A172 (cell line): ENCODE measurements around the gene SUCO. TPM values are rescaled to one million over a fixed set of nuclear protein-coding genes. Genes with fewer than 3 reads are reported as not detected.
"Not testable (repeated sequence)": the region's sequence is repeated elsewhere in the genome, so short reads cannot be mapped to it uniquely, and the experiment has no call there.

Experiments used
- DNase-seq: peaks from one replicate; pipeline ENCODE4 v3.0.0-alpha.2; 2015; ENCODE audit warnings: low spot score
- total RNA-seq: library from RNA; depleted of rRNA; stranded (reverse); fragments of >200 nt; shearing (Covaris generic); gene quantifications from 2 replicates; pipeline ENCODE4 v1.2.3, GENCODE V29; 2014; rRNA removed

Gene SUCO, protein sequence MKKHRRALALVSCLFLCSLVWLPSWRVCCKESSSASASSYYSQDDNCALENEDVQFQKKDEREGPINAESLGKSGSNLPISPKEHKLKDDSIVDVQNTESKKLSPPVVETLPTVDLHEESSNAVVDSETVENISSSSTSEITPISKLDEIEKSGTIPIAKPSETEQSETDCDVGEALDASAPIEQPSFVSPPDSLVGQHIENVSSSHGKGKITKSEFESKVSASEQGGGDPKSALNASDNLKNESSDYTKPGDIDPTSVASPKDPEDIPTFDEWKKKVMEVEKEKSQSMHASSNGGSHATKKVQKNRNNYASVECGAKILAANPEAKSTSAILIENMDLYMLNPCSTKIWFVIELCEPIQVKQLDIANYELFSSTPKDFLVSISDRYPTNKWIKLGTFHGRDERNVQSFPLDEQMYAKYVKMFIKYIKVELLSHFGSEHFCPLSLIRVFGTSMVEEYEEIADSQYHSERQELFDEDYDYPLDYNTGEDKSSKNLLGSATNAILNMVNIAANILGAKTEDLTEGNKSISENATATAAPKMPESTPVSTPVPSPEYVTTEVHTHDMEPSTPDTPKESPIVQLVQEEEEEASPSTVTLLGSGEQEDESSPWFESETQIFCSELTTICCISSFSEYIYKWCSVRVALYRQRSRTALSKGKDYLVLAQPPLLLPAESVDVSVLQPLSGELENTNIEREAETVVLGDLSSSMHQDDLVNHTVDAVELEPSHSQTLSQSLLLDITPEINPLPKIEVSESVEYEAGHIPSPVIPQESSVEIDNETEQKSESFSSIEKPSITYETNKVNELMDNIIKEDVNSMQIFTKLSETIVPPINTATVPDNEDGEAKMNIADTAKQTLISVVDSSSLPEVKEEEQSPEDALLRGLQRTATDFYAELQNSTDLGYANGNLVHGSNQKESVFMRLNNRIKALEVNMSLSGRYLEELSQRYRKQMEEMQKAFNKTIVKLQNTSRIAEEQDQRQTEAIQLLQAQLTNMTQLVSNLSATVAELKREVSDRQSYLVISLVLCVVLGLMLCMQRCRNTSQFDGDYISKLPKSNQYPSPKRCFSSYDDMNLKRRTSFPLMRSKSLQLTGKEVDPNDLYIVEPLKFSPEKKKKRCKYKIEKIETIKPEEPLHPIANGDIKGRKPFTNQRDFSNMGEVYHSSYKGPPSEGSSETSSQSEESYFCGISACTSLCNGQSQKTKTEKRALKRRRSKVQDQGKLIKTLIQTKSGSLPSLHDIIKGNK (N-terminal part only)
- 27.8 and 31.4 TPM in 2 replicates for total RNA-seq

DNA sequence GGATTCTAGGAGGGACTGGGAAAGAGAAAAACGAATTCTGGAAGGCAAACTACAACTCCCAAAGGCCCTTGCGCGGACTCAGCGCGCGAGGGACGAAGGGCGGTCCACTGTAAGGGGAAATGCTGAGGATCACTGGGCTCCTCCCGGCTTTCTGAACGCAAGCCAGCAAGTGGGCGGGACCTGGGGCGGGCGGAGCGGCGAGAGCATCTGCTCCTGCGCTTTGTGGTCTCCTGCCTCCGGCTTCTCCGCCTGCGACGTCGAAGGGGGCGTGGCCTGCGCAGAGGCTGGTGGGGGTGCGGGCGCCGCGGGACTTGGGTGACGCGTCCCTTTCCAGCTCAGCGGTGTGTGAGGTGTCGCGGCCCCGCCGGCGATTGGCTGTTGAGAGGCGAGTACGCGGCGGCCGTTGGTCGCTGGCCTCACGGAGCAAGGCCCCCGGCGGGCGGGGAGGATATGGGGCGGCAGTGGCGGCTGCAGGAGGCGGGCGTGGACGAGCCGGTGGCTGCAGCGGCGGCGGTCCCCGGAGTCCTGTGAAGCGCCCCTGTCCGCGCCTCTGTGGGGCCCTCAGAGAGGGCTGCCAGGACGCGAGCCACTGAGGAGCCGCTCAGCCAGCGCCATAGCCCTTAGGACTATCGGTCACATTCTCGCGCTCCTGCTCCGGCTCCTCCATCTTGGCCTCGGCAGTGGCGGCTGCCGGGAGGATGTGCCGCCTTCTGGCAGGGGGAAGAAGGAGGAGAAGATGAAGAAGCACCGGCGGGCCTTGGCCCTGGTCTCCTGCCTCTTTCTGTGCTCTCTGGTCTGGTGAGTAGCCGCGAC lies at the start of gene SUCO:
Gene SUCO, plus strand, starts transcription at position 451 of the 813 bp plus-strand sequence. Its CDS starts 286 bp downstream, at position 737.
- peak; percentile 99 for DNase-seq

DNA sequence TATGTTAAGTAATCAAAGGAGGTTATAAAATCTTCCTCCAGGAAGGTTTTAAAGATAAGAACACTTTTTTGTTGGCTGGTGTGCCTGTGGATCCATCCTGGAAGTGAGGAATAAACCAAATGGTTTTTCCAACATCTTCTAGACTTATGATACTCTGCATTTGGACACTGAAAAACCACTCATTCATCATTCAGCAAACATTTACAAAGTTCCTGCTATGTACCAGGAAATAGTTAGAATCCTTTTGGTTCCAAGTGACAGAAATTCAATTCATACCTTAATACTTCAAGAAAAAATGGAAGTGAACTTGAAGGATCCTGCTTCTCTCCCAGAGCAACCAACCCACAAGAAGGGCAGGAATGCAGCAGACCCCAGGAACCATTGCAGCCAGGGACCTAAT lies 49.5 kb upstream of the SUCO start:
- no peak for DNase-seq

DNA sequence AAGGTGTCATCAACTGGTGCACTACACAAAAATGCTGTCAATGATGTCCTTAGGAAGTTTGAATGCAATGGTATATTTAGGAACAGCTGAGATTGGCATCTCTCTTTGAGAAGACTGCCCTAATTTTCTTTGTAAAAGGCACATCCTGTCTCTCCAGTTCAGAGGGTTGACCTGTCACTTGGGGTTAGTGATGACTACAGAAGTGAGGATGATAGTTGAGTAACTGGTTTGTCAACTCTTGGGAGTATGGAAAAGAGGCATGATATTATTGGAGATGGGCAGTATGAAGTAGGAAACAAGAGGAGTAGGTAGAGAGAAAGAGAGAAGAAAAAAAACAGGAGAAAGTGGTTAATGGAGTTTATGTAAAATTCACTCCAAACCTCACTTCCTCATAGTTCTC lies 48.7 kb upstream of the SUCO start:
- DNase-seq, result no peak

DNA sequence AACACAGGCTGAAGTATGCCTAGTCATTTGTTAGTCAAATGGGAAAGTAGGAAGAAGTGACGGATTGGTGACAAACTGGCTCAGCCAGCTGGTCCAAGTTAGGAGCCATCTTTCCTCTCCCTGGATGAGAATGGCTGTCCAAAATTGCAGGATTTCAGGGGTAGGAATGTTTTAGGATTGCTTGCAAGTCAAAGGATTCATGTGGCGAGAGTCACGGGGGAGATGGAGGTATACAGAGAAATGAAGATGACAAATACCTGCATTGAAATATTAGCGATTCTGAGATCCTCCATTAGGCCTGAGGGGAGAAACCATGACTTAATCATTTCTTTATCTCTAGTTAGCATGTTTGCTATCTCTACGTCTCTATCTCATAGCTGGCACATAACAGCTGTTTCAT lies 47.3 kb upstream of the SUCO start:
- DNase-seq, result no peak

DNA sequence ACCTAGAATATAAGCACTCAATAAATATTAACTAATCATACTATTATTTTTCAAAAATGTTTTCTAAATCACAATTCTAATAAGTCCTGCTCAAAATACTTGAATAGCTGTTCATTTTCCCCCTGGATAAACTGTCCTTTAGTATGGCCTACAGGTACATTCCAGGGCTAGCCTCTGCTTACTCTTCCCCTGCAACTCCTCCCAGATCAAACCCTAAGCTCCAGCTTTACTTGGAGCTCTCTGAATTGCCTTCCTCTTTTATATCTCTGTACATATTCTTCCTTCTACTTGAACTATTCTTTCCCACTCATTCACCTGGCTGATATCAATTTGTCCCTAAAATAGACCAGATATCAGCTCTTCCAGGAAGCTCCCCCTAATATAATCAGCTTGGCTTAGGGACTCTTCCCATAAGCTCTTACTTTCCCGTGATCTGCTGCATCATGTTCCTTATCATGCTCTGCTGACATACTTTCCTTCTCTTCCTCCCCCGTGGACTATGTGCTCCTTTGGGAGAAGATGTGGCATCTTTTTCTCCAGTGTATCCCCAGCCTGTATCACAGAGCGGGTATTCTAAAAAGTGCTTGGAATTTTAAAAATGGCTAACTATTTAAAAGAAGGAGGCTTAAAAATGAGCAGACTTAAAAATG lies 46.0 kb upstream of the SUCO start:
- no peak for DNase-seq

DNA sequence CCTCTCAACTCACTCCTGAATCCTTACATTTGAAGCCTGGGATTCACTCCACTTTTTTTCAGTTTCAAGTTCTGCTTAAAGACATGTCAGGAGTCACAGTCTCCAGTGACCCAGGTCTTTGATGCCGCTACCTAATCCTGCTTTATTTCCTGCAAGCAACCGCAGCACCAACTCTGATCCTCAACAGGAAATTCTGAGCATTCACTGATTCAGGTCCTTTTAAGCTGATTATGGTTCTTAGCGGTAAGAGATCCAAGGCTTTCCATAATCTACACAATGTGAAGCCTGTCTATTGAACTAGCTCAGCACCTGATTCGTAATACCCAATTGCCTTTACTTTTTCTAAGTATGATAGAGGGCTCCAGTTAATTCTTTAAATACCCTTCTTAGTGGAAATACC lies 45.4 kb upstream of the SUCO start:
- no peak for DNase-seq

DNA sequence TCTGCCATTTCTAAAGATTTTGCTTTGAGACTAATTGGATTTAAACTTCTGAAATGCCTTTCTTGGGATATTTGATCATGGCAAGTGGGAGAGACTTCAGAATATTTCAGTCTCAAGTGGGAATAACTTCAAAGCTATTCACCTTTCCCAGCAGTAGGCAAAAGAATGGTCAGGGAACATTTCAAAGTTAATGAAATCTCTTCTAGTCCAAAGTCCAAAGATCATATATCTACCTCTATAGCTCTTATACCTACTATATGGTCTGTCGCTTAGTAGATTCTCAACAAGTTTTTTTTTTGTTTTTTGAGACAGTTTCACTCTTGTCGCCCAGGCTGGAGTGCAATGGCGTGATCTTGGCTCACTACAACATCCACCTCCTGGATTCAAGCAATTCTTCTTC lies 44.6 kb upstream of the SUCO start:
- no peak for DNase-seq

DNA sequence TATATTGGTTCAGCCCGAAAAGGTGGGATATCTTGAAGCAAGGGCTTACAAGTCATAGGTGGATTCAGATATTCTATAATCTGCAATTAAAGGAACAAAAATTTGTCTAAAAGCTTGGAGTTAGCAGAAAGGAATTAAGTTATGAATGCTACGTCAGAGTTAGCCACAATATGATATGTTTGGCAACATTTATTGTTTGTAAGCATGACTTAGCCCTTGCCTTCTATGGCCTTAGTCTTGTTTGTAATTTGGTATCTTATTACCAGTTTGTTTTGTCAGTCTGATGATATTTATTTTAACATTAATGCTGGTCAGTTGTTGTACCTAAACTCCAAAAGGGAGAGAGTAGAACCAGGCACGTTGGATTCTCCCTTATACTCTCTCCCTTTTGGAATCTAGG lies 43.1 kb upstream of the SUCO start:
- no peak for DNase-seq

DNA sequence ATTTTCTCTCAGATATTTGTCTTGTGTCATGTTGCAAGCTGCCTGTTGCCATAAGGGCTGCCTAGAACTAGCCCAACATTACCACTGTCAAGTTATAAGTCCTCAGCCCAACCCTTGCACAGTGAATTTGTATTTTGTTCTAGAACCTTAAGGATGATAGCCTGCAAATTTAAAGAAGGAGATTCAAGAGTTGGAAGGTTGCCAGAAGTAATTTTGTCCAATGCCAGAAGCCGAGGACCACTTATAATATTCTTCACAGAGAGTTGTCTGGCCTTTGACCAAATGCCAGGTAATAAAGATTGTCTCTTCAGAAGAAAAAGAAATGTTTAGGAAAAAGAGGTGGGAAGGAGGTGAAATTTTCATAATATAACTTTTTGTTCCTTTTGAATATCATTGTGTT lies 40.5 kb upstream of the SUCO start:
- DNase-seq, result no peak

DNA sequence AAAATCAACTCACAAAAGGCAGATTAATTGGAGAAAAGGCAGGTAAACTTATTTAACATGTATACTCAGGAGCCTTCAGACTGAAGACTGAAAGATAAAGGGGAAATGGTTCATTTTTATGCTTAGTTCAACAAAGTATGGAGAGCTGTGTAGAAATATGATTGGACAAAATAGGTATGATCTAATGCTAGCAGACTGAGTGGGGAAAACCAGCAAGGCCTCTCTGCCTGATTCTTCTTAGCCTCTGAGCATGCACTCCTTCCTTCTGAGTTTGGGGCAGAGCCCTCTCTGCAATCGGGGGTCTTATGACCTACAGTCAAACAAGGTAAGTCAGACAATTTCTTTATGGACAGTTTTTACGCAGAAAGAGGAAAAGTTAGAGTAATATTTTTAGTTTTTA lies 38.8 kb upstream of the SUCO start:
- DNase-seq, result no peak

DNA sequence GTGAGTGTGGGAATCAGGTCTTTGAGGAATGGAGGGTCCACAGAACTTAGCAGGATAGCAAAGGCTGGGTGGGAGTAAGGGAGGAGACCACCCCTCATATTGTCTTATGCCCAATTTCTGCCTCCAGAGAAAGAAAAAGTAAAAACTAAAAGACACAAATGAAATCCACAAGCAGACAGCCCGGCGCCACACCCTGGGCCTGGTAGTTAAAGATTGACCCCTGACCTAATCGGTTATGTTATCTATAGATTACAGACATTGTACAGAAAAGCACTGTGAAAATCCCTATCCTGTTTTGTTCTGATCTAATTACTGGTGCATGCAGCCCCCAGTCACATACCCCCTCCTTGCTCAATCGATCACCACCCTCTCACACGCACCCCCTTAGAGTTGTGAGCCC lies 36.8 kb upstream of the SUCO start:
- not testable (repeated sequence) for DNase-seq

DNA sequence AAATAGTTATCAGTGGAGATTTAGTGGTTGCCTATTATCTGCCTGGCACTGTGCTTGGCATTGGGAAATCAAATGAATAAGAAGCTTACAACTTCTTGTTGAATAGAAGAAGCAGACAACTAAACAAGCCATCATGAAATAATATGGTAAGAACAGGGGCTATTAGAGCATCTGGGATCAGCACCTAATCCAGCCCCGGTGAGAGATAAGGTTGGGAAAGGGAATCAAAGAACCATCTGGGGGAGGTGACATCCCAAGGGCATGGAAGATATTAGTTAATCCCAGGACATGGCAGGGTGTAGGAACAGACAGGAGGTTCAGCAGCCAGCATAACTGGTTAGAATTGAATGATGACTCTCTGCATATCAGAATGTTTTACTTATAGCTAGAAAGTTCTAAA lies 36.3 kb upstream of the SUCO start:
- no peak for DNase-seq

DNA sequence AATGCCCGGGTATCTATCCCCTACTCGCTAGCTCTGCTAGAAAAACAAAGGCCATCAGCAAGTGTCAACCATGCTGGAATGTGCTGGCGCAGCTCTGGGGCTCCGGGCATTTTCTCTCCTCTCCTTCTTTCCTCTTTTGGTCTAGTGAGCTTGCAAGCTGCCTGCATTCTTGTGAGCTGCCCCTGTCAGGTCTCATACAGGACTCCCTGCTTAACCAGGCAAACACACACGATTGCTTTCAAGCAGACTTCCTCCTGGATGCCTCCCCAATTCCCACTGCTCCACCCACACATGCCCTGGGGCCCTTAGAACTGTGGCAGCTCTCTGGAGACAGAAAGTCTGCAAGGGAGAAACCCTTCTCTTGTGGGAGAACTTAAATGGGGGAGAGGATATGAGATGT lies 35.7 kb upstream of the SUCO start:
- peak; percentile 36 for DNase-seq

DNA sequence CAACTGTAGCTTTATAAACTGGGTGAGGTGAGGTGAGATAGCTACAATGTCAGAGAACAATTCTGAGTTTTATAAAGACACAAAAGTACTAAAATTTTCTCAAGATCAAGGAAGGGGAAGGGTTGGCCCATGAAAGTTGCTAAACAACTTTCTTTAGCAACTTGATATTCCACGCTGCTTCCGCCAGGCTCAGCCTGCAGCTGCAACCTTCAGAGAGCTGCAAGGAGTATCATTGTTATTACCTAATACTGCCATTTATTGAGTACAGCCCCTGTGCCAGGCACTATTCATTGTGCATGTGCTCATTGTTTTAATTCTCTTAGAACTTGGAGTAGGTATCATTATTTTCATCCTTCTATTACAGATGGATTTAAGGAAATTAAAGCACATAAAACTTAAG lies 34.1 kb upstream of the SUCO start:
- DNase-seq, result no peak

DNA sequence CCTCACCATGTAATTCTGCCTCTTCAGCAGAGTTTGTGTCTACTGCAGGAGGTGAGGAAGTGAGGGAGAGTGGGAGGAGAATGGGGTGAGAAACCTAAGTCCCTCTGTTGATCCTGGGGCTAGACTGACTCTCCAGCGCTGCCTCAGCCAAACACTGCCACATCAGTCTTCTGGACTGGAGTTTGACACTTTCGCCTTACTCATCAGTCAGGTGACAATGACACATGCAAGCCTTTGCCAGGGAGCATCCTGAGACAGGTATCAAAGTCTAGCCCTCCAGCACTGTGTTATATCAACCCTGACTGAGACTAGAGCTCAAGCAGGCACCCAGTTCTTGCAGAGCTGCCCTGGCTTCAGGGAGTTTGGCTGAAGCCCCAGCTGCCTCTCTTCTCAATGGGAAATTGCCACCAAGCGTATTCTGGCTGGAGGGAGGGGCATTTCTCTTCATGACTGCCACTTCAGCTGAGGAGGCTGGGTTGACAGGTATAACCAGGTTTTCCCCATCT lies 33.3 kb upstream of the SUCO start:
- DNase-seq, result peak; percentile 62

DNA sequence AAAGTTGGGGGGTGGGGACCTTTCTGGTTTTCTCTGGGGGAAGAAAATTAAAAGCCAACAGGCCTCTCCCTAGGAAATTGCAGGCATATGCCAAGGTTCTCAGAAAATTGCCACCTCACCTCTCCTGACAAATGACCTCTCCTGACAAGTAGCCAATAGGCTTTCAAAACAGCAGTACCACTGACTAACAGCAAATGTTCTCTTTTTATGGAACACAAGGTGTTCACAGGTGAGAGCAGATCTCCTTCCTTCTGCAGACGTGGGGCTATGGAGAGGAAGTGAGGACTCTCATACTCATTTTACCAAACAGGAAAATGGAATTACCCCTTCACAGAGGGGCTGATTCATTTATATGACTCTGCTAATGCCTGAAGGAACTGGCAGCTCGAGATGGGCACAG lies 32.7 kb upstream of the SUCO start:
- DNase-seq, result no peak

DNA sequence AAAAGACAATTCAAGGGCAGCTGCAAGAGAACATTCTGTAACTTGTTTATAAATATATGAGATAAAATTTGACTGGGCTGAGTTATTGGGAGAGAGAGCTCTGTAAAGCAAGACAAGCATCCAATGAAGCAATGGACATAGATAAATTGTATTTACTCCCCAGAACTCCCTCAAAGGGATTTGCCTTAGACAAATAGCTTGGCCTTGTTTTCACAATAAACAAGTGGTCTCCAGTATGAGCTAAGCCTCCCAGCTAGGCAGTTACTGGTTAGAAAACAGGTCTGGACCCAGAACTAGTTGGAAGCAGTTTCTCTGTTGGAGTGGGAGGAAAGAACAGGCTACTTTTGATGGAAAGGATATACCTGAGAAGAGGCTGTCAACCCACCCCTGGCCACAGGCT lies 25.2 kb upstream of the SUCO start:
- no peak for DNase-seq

DNA sequence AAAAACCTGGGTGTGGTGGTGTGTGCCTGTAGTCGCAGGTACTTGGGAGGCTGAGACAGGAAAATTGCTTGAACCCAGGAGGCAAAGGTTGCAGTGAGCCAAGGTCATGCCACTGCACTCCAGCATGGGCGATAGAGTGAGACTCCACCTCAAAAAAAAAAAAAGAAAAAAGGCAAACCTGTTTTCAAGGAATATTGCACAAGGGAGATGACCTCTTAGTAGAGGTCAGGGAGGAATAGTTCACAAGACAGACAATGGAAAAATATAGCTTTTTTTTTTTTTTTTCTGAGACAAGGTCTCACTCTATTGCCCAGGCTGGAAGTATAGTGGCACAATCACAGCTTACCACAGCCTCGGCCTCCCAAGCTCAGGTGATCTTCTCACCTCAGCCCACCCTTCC lies 22.5 kb upstream of the SUCO start:
- no peak for DNase-seq

DNA sequence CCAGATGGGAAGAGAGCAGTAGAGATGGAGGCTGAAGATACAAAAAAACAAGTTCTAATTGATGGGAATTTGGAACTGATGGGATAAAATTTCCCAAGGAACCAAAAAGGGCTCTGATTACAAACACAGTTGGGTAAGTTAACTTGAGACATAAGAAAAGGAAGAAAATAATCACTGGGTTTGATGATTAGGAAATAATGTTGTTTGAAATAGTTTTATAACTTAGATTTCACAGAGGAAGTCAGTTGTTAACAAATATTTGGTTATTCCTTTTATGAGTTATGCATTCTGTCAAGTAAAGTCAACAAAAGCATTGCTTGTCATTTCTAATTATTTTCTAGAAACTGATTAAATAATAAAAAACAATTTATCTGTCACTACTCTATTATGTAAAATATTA lies 20.4 kb upstream of the SUCO start:
- DNase-seq, result no peak

DNA sequence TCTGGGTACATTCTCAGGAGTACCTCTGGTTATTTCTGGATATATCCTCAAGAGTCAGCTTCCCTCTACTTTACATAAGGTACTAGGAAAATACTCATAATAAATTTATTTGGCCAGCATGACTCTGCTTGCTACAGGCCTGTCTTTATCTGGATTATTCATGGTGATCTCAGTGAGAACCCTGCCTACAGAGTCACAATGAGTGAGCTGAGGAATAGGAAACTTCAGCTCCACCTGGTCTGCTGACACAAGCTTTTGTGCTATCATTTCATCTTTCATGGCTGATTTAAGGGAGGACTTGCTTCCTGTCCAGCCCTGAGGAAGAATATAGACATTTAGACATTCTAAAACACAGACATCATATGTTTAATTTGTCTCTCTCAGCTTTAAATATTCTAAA lies 19.5 kb upstream of the SUCO start:
- DNase-seq, result no peak

DNA sequence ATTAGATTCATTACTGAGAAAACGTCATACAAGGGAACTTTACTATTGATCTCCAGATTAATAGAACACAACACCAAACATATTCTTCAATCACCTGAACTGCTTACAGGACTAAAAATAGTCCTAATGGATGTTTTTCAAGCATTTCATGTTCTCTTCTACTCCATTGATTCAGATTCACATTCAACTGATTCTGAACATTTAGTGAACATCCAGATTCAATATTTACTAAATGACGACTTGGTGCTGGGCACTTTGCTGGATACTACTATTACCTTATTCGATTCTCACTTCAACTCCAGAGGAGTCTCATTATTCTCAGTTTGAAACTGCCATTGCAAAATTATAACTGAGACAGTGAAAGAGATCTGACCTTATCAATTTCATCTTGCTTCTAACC lies 18.8 kb upstream of the SUCO start:
- no peak for DNase-seq
